ENCODE results near the gene RNF14.

The RNF14 gene

GRCh38 chr5:142003266-142003800 lies 34.4 kb downstream of the RNF14 start:
- Histone ChIP-seq H3K27ac (ENCODE audit: insufficient read depth, low read depth, low read length, poor library complexity, severe bottlenecking) (no peak overlapping the region), H3K9me3 (ENCODE audit: control insufficient read depth, low read length) (no peaks in the 10 kb centered on the region), H3K4me3 (ENCODE audit: insufficient read depth, low read depth, low read length) (no peak overlapping the region), H3K4me1 (ENCODE audit: control insufficient read depth, insufficient read depth, low read length) (no peaks in the 10 kb centered on the region), H3K36me3 (ENCODE audit: control insufficient read depth, insufficient read depth, low read length) (peaks cover 9% of the 10 kb centered on the region), H3K27me3 (ENCODE audit: control insufficient read depth, insufficient read depth, low read length, poor library complexity, severe bottlenecking) (no peaks in the 10 kb centered on the region)
- WGBS, 2 experiments: 88 to 90% methylated on average over 2 of the region's 2 CpGs

GRCh38 chr5:142006363-142007236 lies 37.7 kb downstream of the RNF14 start:
- WGBS, 2 experiments: 87 to 90% methylated on average over 3 of the region's 3 CpGs

GRCh38 chr5:142007237-142007544 lies 38.3 kb downstream of the RNF14 start:
- Histone ChIP-seq H3K4me3 (ENCODE audit: insufficient read depth, low read depth, low read length) (no peak overlapping the region), H3K9me3 (ENCODE audit: control insufficient read depth, low read length) (no peaks in the 10 kb centered on the region), H3K27me3 (ENCODE audit: control insufficient read depth, insufficient read depth, low read length, poor library complexity, severe bottlenecking) (no peaks in the 10 kb centered on the region), H3K36me3 (ENCODE audit: control insufficient read depth, insufficient read depth, low read length) (peaks cover 9% of the 10 kb centered on the region), H3K27ac (ENCODE audit: insufficient read depth, low read depth, low read length, poor library complexity, severe bottlenecking) (no peak overlapping the region), H3K4me1 (ENCODE audit: control insufficient read depth, insufficient read depth, low read length) (no peaks in the 10 kb centered on the region)
- WGBS, 2 experiments: 93% methylated on average over 1 of the region's 1 CpG; no CpG with 5 or more reads in 1 of the 2 experiments

More at GRCh38 chr5:142006363-142007236, 37.7 kb downstream of the RNF14 start:
- no peaks in the 10 kb centered on the region for H3K9me3 ChIP-seq (ENCODE audit: control insufficient read depth, low read length)
- H3K27me3 ChIP-seq (ENCODE audit: control insufficient read depth, insufficient read depth, low read length, poor library complexity, severe bottlenecking): no peaks in the 10 kb centered on the region
- H3K36me3 ChIP-seq (ENCODE audit: control insufficient read depth, insufficient read depth, low read length): peaks cover 9% of the 10 kb centered on the region
- no peaks in the 10 kb centered on the region for H3K4me1 ChIP-seq (ENCODE audit: control insufficient read depth, insufficient read depth, low read length)
- H3K4me3 ChIP-seq (ENCODE audit: insufficient read depth, low read depth, low read length): no peak overlapping the region
- H3K27ac ChIP-seq (ENCODE audit: insufficient read depth, low read depth, low read length, poor library complexity, severe bottlenecking): no peak overlapping the region

- Histone ChIP-seq H3K27me3 (ENCODE audit: control insufficient read depth, insufficient read depth, low read length, poor library complexity, severe bottlenecking) (no peaks in the 10 kb centered on the region), H3K27ac (ENCODE audit: insufficient read depth, low read depth, low read length, poor library complexity, severe bottlenecking) (no peak overlapping the region), H3K4me3 (ENCODE audit: insufficient read depth, low read depth, low read length) (no peak overlapping the region), H3K9me3 (ENCODE audit: control insufficient read depth, low read length) (no peaks in the 10 kb centered on the region), H3K36me3 (ENCODE audit: control insufficient read depth, insufficient read depth, low read length) (peaks cover 9% of the 10 kb centered on the region), H3K4me1 (ENCODE audit: control insufficient read depth, insufficient read depth, low read length) (no peaks in the 10 kb centered on the region)
Observed at GRCh38 chr5:142008813-142009212, 39.9 kb downstream of the RNF14 start.

GRCh38 chr5:142009886-142010285 lies 41.0 kb downstream of the RNF14 start:
- Histone ChIP-seq H3K9me3 (ENCODE audit: control insufficient read depth, low read length) (no peaks in the 10 kb centered on the region), H3K4me1 (ENCODE audit: control insufficient read depth, insufficient read depth, low read length) (no peaks in the 10 kb centered on the region), H3K4me3 (ENCODE audit: insufficient read depth, low read depth, low read length) (no peak overlapping the region), H3K27me3 (ENCODE audit: control insufficient read depth, insufficient read depth, low read length, poor library complexity, severe bottlenecking) (no peaks in the 10 kb centered on the region), H3K27ac (ENCODE audit: insufficient read depth, low read depth, low read length, poor library complexity, severe bottlenecking) (no peak overlapping the region), H3K36me3 (ENCODE audit: control insufficient read depth, insufficient read depth, low read length) (peaks cover 6% of the 10 kb centered on the region)
- 92 to 93% methylated on average over 4 of the region's 4 CpGs for WGBS, 2 experiments

GRCh38 chr5:142011572-142012185 lies 42.8 kb downstream of the RNF14 start:
- 94 to 95% methylated on average over 9 of the region's 9 CpGs for WGBS, 2 experiments
- no peaks in the 10 kb centered on the region for H3K27me3 ChIP-seq (ENCODE audit: control insufficient read depth, insufficient read depth, low read length, poor library complexity, severe bottlenecking)
- H3K4me1 ChIP-seq (ENCODE audit: control insufficient read depth, insufficient read depth, low read length): no peaks in the 10 kb centered on the region
- peak overlapping the region; percentile 67 for H3K4me3 ChIP-seq (ENCODE audit: insufficient read depth, low read depth, low read length)
- no peak overlapping the region for H3K27ac ChIP-seq (ENCODE audit: insufficient read depth, low read depth, low read length, poor library complexity, severe bottlenecking)
- H3K36me3 ChIP-seq (ENCODE audit: control insufficient read depth, insufficient read depth, low read length): peaks cover 3% of the 10 kb centered on the region
- no peaks in the 10 kb centered on the region for H3K9me3 ChIP-seq (ENCODE audit: control insufficient read depth, low read length)

- Histone ChIP-seq H3K27me3 (ENCODE audit: control insufficient read depth, insufficient read depth, low read length, poor library complexity, severe bottlenecking) (no peaks in the 10 kb centered on the region), H3K27ac (ENCODE audit: insufficient read depth, low read depth, low read length, poor library complexity, severe bottlenecking) (no peak overlapping the region), H3K36me3 (ENCODE audit: control insufficient read depth, insufficient read depth, low read length) (peaks cover 3% of the 10 kb centered on the region), H3K4me1 (ENCODE audit: control insufficient read depth, insufficient read depth, low read length) (no peaks in the 10 kb centered on the region), H3K9me3 (ENCODE audit: control insufficient read depth, low read length) (no peaks in the 10 kb centered on the region), H3K4me3 (ENCODE audit: insufficient read depth, low read depth, low read length) (peak overlapping the region; percentile 67)
- 12 to 17% methylated on average over 17 to 18 of the region's 18 CpGs for WGBS, 2 experiments
Observed at GRCh38 chr5:142012186-142012785, 43.4 kb downstream of the RNF14 start.

GRCh38 chr5:142012792-142013388 lies 44.0 kb downstream of the RNF14 start, which contains the start of gene GNPDA1:
Gene GNPDA1, minus strand, starts transcription at chr5:142013027. Its CDS starts 992 bp downstream, at chr5:142012035.
- H3K27ac ChIP-seq (ENCODE audit: insufficient read depth, low read depth, low read length, poor library complexity, severe bottlenecking): no peak within 1 kb of the TSS
- no peaks in the 10 kb centered on the region for H3K27me3 ChIP-seq (ENCODE audit: control insufficient read depth, insufficient read depth, low read length, poor library complexity, severe bottlenecking)
- H3K4me1 ChIP-seq (ENCODE audit: control insufficient read depth, insufficient read depth, low read length): no peaks in the 10 kb centered on the region
- H3K4me3 ChIP-seq (ENCODE audit: insufficient read depth, low read depth, low read length): peak within 1 kb of the TSS; percentile 67
- peaks cover under 1% of the 10 kb centered on the region for H3K36me3 ChIP-seq (ENCODE audit: control insufficient read depth, insufficient read depth, low read length)
- H3K9me3 ChIP-seq (ENCODE audit: control insufficient read depth, low read length): no peaks in the 10 kb centered on the region
- WGBS, 2 experiments: 4 to 5% methylated on average over 53 to 58 of the region's 58 CpGs

GRCh38 chr5:142013734-142014521 lies 45.0 kb downstream of the RNF14 start:
- Histone ChIP-seq H3K4me1 (ENCODE audit: control insufficient read depth, insufficient read depth, low read length) (no peaks in the 10 kb centered on the region), H3K4me3 (ENCODE audit: insufficient read depth, low read depth, low read length) (no peak overlapping the region), H3K9me3 (ENCODE audit: control insufficient read depth, low read length) (no peaks in the 10 kb centered on the region), H3K27me3 (ENCODE audit: control insufficient read depth, insufficient read depth, low read length, poor library complexity, severe bottlenecking) (no peaks in the 10 kb centered on the region), H3K27ac (ENCODE audit: insufficient read depth, low read depth, low read length, poor library complexity, severe bottlenecking) (no peak overlapping the region), H3K36me3 (ENCODE audit: control insufficient read depth, insufficient read depth, low read length) (no peaks in the 10 kb centered on the region)
- 94 to 95% methylated on average over 16 of the region's 16 CpGs for WGBS, 2 experiments

Data from ectodermal cell (in vitro differentiated cells).